Liver (tissue), 9 donors: ENCODE data around the gene MYOF. TPM values are rescaled to one million over a fixed set of nuclear protein-coding genes. Genes with fewer than 3 reads are reported as not detected.
A peak's percentile ranks its signal among the peaks of the same experiment; 100 is the strongest.

Source experiments
- DNase-seq: peaks from one replicate; pipeline ENCODE4 v3.0.0-alpha.2; 2017; ENCODE audit warnings: low spot score
- H3K27ac ChIP-seq, 2 donors: one replicate each; pipeline ENCODE4 v1.7.0; 2013; ENCODE audit warnings: inconsistent platforms in 2 of 2, low read length in 2 of 2, control low read depth in 1 of 2, low read depth in 1 of 2, mild to moderate bottlenecking in 1 of 2
- H3K27me3 ChIP-seq, 4 donors: one replicate each; pipeline versions ENCODE4 v1.6.1 to v1.7.0; 2013; ENCODE audit warnings: low read length in 3 of 4, inconsistent platforms in 1 of 4, mild to moderate bottlenecking in 1 of 4, moderate library complexity in 1 of 4; ENCODE audit not compliant: control insufficient read depth in 4 of 4, insufficient read depth in 4 of 4
- H3K36me3 ChIP-seq, 4 donors: one replicate each; pipeline versions ENCODE4 v1.6.1 to v1.7.0; 2013; ENCODE audit warnings: low read length in 3 of 4, mild to moderate bottlenecking in 3 of 4, low read depth in 1 of 4, moderate library complexity in 1 of 4; ENCODE audit not compliant: control insufficient read depth in 4 of 4, insufficient read depth in 3 of 4
- H3K4me1 ChIP-seq, 4 donors: one replicate each; pipeline versions ENCODE4 v1.6.1 to v1.7.0; 2013; ENCODE audit warnings: low read length in 3 of 4, mild to moderate bottlenecking in 3 of 4, moderate library complexity in 1 of 4; ENCODE audit not compliant: control insufficient read depth in 4 of 4, insufficient read depth in 4 of 4
- H3K4me3 ChIP-seq, 3 donors: one replicate each; pipeline versions ENCODE4 v1.6.1 to v1.7.0; 2013; ENCODE audit warnings: low read length in 3 of 3, control low read depth in 1 of 3, low read depth in 1 of 3, mild to moderate bottlenecking in 1 of 3
- H3K9ac ChIP-seq, 2 donors: one replicate each; pipeline ENCODE4 v1.7.0; 2013; ENCODE audit warnings: low read length in 2 of 2, mild to moderate bottlenecking in 2 of 2, moderate library complexity in 2 of 2, control low read depth in 1 of 2, low read depth in 1 of 2
- H3K9me3 ChIP-seq, 4 donors: one replicate each; pipeline versions ENCODE4 v1.6.1 to v1.7.0; 2013; ENCODE audit warnings: low read length in 3 of 4; ENCODE audit not compliant: control insufficient read depth in 4 of 4
- EGR1 ChIP-seq, 2 donors: IDR thresholded peaks; 2 replicates each; pipeline ENCODE4 v1.6.1; 2016 to 2018; ENCODE audit warnings: antibody characterized with exemption in 2 of 2, low read depth in 2 of 2
- FOXA1 ChIP-seq: IDR thresholded peaks from 2 replicates; pipeline ENCODE4 v1.6.1; 2016; ENCODE audit warnings: antibody characterized with exemption
- FOXA2 ChIP-seq: IDR thresholded peaks from 2 replicates; pipeline ENCODE4 v1.6.1; 2016; ENCODE audit warnings: antibody characterized with exemption
- GABPA ChIP-seq, 2 donors: IDR thresholded peaks in 1 of 2; conservative IDR thresholded peaks in 1 of 2; 2 replicates each; pipeline ENCODE4 v1.6.1; 2016; ENCODE audit warnings: antibody characterized with exemption in 2 of 2, mild to moderate bottlenecking in 1 of 2, moderate library complexity in 1 of 2
- HNF4A ChIP-seq, 2 donors: conservative IDR thresholded peaks; 2 replicates each; pipeline ENCODE4 v1.6.1; 2016; ENCODE audit warnings: antibody characterized with exemption in 2 of 2, mild to moderate bottlenecking in 2 of 2
- HNF4G ChIP-seq: IDR thresholded peaks from 2 replicates; pipeline ENCODE4 v1.6.1; 2016; ENCODE audit warnings: antibody characterized with exemption
- JUND ChIP-seq, 2 donors: IDR thresholded peaks; 2 replicates each; pipeline ENCODE4 v1.6.1; 2016; ENCODE audit warnings: antibody characterized with exemption in 2 of 2
- RAD21 ChIP-seq, 2 donors: IDR thresholded peaks; 2 replicates each; pipeline ENCODE4 v1.6.1; 2016; ENCODE audit warnings: antibody characterized with exemption in 2 of 2, mild to moderate bottlenecking in 2 of 2
- RXRA ChIP-seq, 2 donors: IDR thresholded peaks; 2 replicates each; pipeline ENCODE4 v1.6.1; 2017 to 2018; ENCODE audit warnings: antibody characterized with exemption in 2 of 2, mild to moderate bottlenecking in 1 of 2
- SP1 ChIP-seq: IDR thresholded peaks from 2 replicates; pipeline ENCODE4 v1.6.1; 2018; ENCODE audit warnings: antibody characterized with exemption, mild to moderate bottlenecking
- YY1 ChIP-seq: IDR thresholded peaks from 2 replicates; pipeline ENCODE4 v1.6.1; 2016; ENCODE audit warnings: antibody characterized with exemption, mild to moderate bottlenecking
- WGBS: extraction: QIAGEN DNeasy Blood & Tissue Kit; methylation state at CpG from one replicate; pipeline ENCODE4 v1.1.7; 2013; 5-methylcytosine and 5-hydroxymethylcytosine counted together
- polyA plus RNA-seq, 2 donors: library from polyadenylated mRNA; stranded (reverse) in 1 of 2; unstranded in 1 of 2; fragments of 200-250 nt in 1 of 2; fragments of >200 nt in 1 of 2; fragmentation: Nextera tagmentation in 1 of 2; extraction: Ambion mirVana in 1 of 2; gene quantifications; one replicate each; pipeline versions ENCODE4 v1.2.1 to v1.2.3, GENCODE V29; 2013 to 2015
- total RNA-seq, 2 donors: library from RNA; depleted of rRNA; stranded (reverse); fragments of >200 nt; gene quantifications; one replicate each; pipeline ENCODE4 v1.2.3, GENCODE V29; 2014
- TF ChIP-seq, protein P1 (sequence below): IDR thresholded peaks from 2 replicates; pipeline ENCODE4 v1.6.1; 2016; ENCODE audit warnings: antibody characterized with exemption
- TF ChIP-seq, protein P2 (sequence below): IDR thresholded peaks from 2 replicates; pipeline ENCODE4 v1.6.1; 2016; ENCODE audit warnings: antibody characterized with exemption, mild to moderate bottlenecking
- donor health status: healthy.
- donor health status: healthy.
- donor health status: healthy.
- donor health status: healthy.
- donor health status: healthy.

The MYOF gene
- total and polyA plus RNA-seq, 4 donors, result 0.89 to 5.7 (median 3.2) TPM

DNA sequence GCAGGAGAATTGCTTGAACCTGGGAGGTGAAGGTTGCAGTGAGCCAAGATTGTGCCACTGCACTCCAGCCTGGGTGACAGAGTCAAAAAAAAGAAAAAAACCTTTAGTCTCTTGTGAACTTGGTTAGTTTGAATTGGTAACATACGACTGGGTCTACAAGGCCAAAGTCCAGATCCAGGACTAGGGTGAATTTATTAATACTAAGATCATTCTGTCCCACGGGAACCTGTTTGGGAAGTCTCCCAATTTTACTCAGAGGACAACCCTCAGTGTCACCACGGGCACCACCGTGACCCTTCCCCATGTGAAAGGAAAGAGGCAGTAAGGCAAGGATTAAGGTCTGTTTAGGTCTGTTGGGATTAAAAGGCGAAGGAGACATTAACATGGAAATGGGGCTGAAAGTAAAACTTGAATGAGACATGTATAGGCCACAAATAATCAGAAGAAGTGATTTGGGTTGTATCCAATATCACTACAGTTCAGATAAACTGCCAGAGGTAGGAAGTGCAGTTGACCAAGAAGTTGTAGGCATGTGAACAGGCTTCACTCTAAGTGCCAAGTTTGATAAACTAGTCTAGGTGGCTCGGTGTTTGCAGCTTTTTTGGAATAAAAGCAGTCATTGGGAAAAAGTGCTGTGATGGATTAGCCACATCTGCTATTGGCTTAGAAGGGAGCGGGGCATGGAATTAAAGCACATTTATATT is 30.7 kb downstream of the MYOF start:
- Histone ChIP-seq H3K27ac (no peak overlapping the region), H3K4me1 (peaks cover 0 to 9% (median 3%) of the 10 kb centered on the region in 4 donors), H3K9me3 (no peaks in the 10 kb centered on the region), H3K27me3 (no peaks in the 10 kb centered on the region), H3K36me3 (no peaks in the 10 kb centered on the region), H3K9ac (no peak overlapping the region), H3K4me3 (no peak overlapping the region)
- no peak for DNase-seq
- 46% methylated on average over 7 of the region's 7 CpGs for WGBS
- TF ChIP-seq SP1 (peak; percentile 83), EGR1 (IDR thresholded peaks at IDR 0.05; ENCODE audit: low read depth in 2 of 2) (no peak), GABPA (IDR thresholded peaks at IDR 0.05 in 1 of 2, conservative IDR thresholded peaks at IDR 0.05 in 1 of 2) (no peak), FOXA2 (peak; percentile 26), RAD21 (IDR thresholded peaks at IDR 0.05) (peak in 1 of 2 donors; percentile 10), HNF4A (conservative IDR thresholded peaks at IDR 0.05) (peak; percentile 89 to 93), HNF4G (peak; percentile 49), RXRA (IDR thresholded peaks at IDR 0.05) (peak; percentile 70 to 80), FOXA1 (no peak), JUND (IDR thresholded peaks at IDR 0.05) (peak in 1 of 2 donors; percentile 27)
- TF ChIP-seq, protein P1, sequence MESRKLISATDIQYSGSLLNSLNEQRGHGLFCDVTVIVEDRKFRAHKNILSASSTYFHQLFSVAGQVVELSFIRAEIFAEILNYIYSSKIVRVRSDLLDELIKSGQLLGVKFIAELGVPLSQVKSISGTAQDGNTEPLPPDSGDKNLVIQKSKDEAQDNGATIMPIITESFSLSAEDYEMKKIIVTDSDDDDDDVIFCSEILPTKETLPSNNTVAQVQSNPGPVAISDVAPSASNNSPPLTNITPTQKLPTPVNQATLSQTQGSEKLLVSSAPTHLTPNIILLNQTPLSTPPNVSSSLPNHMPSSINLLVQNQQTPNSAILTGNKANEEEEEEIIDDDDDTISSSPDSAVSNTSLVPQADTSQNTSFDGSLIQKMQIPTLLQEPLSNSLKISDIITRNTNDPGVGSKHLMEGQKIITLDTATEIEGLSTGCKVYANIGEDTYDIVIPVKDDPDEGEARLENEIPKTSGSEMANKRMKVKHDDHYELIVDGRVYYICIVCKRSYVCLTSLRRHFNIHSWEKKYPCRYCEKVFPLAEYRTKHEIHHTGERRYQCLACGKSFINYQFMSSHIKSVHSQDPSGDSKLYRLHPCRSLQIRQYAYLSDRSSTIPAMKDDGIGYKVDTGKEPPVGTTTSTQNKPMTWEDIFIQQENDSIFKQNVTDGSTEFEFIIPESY, result peak; percentile 44
- TF ChIP-seq, protein P2, sequence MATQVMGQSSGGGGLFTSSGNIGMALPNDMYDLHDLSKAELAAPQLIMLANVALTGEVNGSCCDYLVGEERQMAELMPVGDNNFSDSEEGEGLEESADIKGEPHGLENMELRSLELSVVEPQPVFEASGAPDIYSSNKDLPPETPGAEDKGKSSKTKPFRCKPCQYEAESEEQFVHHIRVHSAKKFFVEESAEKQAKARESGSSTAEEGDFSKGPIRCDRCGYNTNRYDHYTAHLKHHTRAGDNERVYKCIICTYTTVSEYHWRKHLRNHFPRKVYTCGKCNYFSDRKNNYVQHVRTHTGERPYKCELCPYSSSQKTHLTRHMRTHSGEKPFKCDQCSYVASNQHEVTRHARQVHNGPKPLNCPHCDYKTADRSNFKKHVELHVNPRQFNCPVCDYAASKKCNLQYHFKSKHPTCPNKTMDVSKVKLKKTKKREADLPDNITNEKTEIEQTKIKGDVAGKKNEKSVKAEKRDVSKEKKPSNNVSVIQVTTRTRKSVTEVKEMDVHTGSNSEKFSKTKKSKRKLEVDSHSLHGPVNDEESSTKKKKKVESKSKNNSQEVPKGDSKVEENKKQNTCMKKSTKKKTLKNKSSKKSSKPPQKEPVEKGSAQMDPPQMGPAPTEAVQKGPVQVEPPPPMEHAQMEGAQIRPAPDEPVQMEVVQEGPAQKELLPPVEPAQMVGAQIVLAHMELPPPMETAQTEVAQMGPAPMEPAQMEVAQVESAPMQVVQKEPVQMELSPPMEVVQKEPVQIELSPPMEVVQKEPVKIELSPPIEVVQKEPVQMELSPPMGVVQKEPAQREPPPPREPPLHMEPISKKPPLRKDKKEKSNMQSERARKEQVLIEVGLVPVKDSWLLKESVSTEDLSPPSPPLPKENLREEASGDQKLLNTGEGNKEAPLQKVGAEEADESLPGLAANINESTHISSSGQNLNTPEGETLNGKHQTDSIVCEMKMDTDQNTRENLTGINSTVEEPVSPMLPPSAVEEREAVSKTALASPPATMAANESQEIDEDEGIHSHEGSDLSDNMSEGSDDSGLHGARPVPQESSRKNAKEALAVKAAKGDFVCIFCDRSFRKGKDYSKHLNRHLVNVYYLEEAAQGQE, result no peak

DNA sequence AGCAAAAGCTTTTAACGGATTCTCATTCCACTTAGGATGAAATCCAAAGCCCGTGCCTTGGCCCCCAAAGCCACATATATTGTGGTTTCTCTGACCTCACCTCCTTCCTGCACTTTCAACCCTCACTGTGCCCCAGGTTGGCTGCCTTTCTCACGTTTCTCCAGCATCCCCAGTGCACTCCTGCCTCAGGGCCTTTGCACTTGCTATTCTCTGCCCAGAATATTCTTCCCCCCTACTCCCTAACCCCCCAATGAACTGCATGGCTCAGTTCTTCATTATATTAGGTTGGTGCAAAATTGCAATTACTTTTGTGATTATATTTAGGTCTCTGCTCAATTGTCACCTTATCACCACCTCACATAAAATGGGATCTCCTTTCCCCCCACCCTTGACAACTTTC is 34.2 kb downstream of the MYOF start:
- no peak overlapping the region for H3K27ac ChIP-seq
- TF ChIP-seq YY1 (no peak), HNF4A (conservative IDR thresholded peaks at IDR 0.05) (no peak), RXRA (IDR thresholded peaks at IDR 0.05) (no peak), HNF4G (no peak)
- H3K36me3 ChIP-seq, result no peaks in the 10 kb centered on the region
- H3K4me1 ChIP-seq, result peaks cover 5 to 21% (median 12%) of the 10 kb centered on the region in 4 donors
- no peaks in the 10 kb centered on the region for H3K27me3 ChIP-seq
- no peak overlapping the region for H3K4me3 ChIP-seq
- no peak overlapping the region for H3K9ac ChIP-seq
- no peak for DNase-seq
- H3K9me3 ChIP-seq, result no peaks in the 10 kb centered on the region
- WGBS, result 56% methylated on average over 3 of the region's 3 CpGs
